Fibroblast of villous mesenchyme (primary cell): ENCODE data around the gene PLAAT4. TPM values are rescaled to one million over a fixed set of nuclear protein-coding genes. Genes with fewer than 3 reads are reported as not detected.

Experiments used
- DNase-seq: peaks from one replicate; pipeline ENCODE4 v3.0.0-alpha.2; 2010; ENCODE audit warnings: low read depth
- H3K4me3 ChIP-seq: 2 replicates; pipeline ENCODE4 v1.5.1; 2011; ENCODE audit warnings: low read depth, mild to moderate bottlenecking, low read length
- CTCF ChIP-seq: IDR thresholded peaks from 2 replicates; pipeline ENCODE4 v1.5.1; 2012; ENCODE audit warnings: low read depth, mild to moderate bottlenecking, low read length; ENCODE audit not compliant: insufficient read depth
- total RNA-seq: library from RNA; depleted of rRNA; stranded (reverse); fragments of >200 nt; gene quantifications from 2 replicates; pipeline ENCODE4 v1.2.3, GENCODE V29; 2012

PLAAT4 gene
- total RNA-seq, 1 donor, result 8.2 TPM

- DNase-seq, result no peak
- no peak for TF ChIP-seq CTCF
- no peak overlapping the region for H3K4me3 ChIP-seq
Observed at GRCh38 chr11:63551091-63551888, 14.7 kb downstream of the PLAAT4 start.

- no peak for TF ChIP-seq CTCF
- no peak overlapping the region for H3K4me3 ChIP-seq
- no peak for DNase-seq
Observed at GRCh38 chr11:63551889-63552266, 15.3 kb downstream of the PLAAT4 start.

GRCh38 chr11:63552921-63553320 lies 16.3 kb downstream of the PLAAT4 start:
- no peak for DNase-seq
- no peak for TF ChIP-seq CTCF
- no peak overlapping the region for H3K4me3 ChIP-seq

- H3K4me3 ChIP-seq, result no peak overlapping the region
- peak; percentile 36 for DNase-seq
- TF ChIP-seq CTCF, result no peak
Observed at GRCh38 chr11:63553759-63554158, 17.2 kb downstream of the PLAAT4 start.

- DNase-seq, result no peak
- no peak overlapping the region for H3K4me3 ChIP-seq
- TF ChIP-seq CTCF, result no peak
Observed at GRCh38 chr11:63554877-63555223, 18.2 kb downstream of the PLAAT4 start.

GRCh38 chr11:63556404-63557013 lies 19.9 kb downstream of the PLAAT4 start:
- TF ChIP-seq CTCF, result no peak
- no peak overlapping the region for H3K4me3 ChIP-seq
- no peak for DNase-seq
